Measurements from ENCODE around the gene RNF133.

Gene RNF133, protein sequence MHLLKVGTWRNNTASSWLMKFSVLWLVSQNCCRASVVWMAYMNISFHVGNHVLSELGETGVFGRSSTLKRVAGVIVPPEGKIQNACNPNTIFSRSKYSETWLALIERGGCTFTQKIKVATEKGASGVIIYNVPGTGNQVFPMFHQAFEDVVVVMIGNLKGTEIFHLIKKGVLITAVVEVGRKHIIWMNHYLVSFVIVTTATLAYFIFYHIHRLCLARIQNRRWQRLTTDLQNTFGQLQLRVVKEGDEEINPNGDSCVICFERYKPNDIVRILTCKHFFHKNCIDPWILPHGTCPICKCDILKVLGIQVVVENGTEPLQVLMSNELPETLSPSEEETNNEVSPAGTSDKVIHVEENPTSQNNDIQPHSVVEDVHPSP

DNA sequence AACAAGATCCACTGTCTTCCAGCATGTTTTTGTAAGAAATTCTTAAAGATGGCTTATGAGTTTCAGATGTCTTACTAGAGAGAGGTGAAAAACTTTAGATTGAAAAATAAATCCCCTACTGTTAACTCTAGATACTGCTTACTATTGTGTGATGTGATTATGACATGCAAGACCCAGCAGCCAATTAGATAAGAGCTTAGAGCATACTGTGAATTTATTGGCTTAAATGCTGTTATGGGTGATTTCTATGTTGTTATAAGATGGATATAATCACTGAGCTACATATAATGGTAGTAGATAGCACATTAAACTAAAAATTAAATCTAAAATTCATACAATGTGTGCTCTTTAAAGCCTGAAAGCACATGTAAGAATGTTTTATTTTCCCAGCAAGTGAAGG lies at the start of gene RNF133:
Gene RNF133, minus strand, starts transcription at position 101 of the 400 bp plus-strand sequence. CDS start 199 bp downstream, outside the sequence.
- no peak for DNase-seq (ENCODE audit: low read depth)
- no peak within 1 kb of the TSS for H3K4me3 ChIP-seq (ENCODE audit: low read length)
- TF ChIP-seq, protein P1, sequence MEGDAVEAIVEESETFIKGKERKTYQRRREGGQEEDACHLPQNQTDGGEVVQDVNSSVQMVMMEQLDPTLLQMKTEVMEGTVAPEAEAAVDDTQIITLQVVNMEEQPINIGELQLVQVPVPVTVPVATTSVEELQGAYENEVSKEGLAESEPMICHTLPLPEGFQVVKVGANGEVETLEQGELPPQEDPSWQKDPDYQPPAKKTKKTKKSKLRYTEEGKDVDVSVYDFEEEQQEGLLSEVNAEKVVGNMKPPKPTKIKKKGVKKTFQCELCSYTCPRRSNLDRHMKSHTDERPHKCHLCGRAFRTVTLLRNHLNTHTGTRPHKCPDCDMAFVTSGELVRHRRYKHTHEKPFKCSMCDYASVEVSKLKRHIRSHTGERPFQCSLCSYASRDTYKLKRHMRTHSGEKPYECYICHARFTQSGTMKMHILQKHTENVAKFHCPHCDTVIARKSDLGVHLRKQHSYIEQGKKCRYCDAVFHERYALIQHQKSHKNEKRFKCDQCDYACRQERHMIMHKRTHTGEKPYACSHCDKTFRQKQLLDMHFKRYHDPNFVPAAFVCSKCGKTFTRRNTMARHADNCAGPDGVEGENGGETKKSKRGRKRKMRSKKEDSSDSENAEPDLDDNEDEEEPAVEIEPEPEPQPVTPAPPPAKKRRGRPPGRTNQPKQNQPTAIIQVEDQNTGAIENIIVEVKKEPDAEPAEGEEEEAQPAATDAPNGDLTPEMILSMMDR (conservative IDR thresholded peaks at IDR 0.05; ENCODE audit: low read depth, low read length), result no peak

DNA sequence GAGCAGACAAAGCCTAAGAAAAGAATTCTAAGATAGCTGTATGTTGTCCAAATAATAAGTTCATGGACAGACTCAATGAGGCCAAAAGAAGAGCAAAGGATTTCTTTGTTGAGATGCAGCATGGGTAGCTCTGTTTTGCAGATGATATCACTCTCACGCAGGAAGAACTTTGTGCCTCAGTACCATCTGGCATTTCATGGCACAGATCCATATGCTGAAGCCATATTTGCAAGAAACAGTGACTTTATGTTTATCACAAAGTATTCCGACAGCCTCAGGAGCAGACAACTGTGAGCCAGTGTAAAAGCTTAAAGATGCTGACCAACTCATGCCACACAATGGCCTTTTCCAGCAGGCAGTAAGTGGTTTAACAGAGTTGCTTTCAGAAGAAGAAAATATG lies 49.3 kb upstream of the RNF133 start:
- H3K4me3 ChIP-seq (ENCODE audit: low read length), result no peak overlapping the region
- no peak for DNase-seq (ENCODE audit: low read depth)
- TF ChIP-seq, protein P1 (conservative IDR thresholded peaks at IDR 0.05; ENCODE audit: low read depth, low read length), result no peak

DNA sequence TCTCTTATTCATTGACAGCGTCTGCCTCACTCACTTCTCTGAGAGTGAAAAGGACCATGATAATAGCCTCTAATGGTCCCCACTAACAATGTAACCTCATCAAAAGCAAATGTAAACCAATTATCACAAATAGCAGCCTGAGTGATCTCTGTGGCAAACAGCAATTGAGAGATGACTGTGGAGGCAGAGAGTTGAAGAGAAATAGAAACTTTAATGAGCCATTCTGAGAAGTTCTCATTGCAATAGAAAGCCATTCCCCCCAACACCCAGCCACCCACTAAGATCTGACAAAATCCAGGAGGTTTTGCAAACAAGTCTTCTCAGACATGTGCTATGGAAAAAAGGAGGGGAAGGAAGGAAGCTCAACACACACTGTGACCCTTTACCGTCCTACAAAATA lies 48.0 kb upstream of the RNF133 start:
- DNase-seq (ENCODE audit: low read depth), result no peak
- no peak overlapping the region for H3K4me3 ChIP-seq (ENCODE audit: low read length)
- TF ChIP-seq, protein P1 (conservative IDR thresholded peaks at IDR 0.05; ENCODE audit: low read depth, low read length), result no peak

DNA sequence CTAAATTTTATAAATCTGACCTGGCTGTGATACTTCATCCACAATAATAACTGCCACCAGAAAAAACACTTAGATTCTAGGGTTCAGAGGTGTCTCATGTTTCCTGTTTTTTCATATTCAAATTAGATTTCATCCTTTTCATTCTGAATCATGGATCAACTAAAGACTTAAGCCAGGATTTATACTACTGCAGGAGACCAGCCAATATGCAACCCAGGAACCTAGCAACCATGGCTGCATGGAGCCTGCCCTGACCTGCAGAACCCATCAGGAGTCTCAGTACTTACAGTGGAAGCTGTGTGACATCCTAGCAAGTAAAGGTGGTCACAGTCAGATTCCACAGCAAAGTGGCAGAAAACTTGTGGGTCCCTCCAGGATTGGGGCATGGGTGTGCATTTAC lies 44.3 kb upstream of the RNF133 start:
- TF ChIP-seq, protein P1 (conservative IDR thresholded peaks at IDR 0.05; ENCODE audit: low read depth, low read length), result no peak
- H3K4me3 ChIP-seq (ENCODE audit: low read length), result no peak overlapping the region
- DNase-seq (ENCODE audit: low read depth), result no peak

DNA sequence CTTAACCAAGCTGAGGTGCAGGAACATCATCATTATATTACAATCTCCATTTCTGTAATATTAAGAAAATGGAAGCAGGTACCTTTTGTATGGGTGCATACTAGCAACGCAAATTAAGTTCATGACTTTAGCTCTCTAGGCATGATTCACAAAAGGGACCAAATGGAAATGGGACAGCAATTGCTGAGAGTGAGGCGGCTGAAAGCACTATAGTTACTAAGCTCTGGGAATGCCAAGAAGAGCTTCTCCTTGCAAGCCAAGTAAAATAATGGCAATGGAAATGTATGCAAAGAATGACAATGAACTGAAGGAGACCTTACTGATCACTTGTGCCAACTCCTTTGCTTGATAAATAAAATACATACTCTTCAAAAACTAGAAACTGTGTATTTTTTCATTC lies 40.0 kb upstream of the RNF133 start:
- DNase-seq (ENCODE audit: low read depth), result no peak
- H3K4me3 ChIP-seq (ENCODE audit: low read length), result no peak overlapping the region
- TF ChIP-seq, protein P1 (conservative IDR thresholded peaks at IDR 0.05; ENCODE audit: low read depth, low read length), result no peak

DNA sequence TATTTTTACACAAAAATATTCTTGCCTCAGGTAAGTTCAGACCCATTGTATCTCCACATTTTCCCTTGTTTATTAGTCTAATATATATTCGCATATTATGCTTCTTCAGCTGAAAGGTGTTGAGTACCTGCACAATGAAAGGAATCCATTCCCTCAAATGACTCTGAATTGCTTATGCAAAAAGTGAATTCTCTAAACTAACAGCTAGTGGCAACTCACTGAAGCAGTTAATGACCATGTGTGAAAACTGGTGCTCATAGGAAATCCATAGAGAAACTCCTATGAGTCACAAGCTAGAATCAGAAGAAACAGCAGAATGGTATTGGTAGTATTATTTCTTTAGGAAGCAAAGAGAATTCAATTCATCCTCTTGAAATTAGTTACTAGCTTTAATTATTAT lies 37.3 kb upstream of the RNF133 start:
- no peak overlapping the region for H3K4me3 ChIP-seq (ENCODE audit: low read length)
- TF ChIP-seq, protein P1 (conservative IDR thresholded peaks at IDR 0.05; ENCODE audit: low read depth, low read length), result no peak
- DNase-seq (ENCODE audit: low read depth), result peak; percentile 42

DNA sequence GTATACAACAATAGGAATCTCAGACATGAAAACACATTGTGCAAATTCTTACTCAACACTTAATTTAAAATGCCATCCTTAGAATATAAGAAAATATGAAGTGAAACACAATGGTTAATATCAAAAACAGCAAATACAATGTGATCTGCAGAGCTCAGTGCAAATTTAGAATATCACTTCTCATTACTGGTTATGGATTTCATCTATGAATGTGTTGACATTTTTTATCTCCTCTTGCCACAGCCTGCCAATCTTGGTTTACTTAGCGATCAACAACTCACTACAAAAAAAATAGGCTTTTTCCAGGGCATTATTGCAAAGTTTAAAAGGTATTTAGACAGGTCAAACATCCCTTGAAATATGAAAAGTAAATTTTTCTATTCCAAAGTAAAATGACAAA lies 28.8 kb upstream of the RNF133 start:
- H3K4me3 ChIP-seq (ENCODE audit: low read length), result no peak overlapping the region
- DNase-seq (ENCODE audit: low read depth), result no peak
- TF ChIP-seq, protein P1 (conservative IDR thresholded peaks at IDR 0.05; ENCODE audit: low read depth, low read length), result no peak

Measured in retinal pigment epithelial cell (primary cell).